Measurements from ENCODE around the gene KMT5C.
"Not testable (repeated sequence)": the region's sequence is repeated elsewhere in the genome, so short reads cannot be mapped to it uniquely, and the experiment has no call there.

The KMT5C gene

DNA sequence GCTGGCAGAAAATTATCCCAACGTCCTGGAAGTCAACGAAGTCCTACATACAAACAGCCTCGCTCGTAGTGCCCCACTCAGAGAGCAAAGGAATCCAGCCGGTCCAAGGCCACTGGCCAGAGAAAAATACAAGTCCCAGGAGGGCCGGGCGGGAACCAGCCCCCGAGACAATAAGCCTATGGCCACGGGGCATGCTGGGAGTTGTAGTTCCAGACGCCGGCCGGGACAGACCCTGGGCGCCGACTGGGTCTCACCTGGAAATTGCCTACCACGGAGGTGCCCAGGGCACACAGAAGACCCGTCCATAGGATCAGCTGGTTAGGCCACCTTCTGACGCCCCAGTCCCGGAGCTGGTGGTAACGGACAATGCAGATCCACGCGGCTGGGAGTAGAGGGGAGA lies 19.9 kb upstream of the KMT5C start:
- no peak for DNase-seq

DNA sequence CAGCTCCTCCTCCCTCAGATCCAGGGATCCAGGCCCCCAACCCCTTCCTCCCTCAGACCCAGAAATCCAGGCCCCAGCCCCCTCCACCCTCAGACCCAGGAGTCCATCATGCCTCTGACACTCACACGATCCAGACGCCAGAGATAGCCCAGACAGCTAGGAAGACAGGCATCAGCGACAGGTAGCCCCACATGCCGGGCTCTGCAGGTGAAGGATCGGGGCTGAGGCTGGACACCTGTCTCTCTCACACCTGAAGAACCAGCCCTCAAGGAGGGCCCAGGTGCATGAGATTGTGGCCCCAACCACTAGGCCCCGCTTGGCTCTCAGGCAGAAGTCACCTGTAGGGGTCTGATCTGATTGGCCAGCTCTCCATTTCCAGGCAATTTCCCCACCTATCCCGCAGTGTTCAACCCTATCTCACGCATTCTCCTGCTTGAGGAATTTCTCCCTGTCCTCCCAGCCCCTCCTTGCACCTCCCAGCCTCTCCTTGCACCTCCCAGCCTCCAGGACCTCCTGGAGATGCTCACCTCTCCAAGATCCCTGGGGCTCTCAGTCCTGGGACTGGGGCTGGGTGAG lies 18.7 kb upstream of the KMT5C start:
- DNase-seq = no peak

DNA sequence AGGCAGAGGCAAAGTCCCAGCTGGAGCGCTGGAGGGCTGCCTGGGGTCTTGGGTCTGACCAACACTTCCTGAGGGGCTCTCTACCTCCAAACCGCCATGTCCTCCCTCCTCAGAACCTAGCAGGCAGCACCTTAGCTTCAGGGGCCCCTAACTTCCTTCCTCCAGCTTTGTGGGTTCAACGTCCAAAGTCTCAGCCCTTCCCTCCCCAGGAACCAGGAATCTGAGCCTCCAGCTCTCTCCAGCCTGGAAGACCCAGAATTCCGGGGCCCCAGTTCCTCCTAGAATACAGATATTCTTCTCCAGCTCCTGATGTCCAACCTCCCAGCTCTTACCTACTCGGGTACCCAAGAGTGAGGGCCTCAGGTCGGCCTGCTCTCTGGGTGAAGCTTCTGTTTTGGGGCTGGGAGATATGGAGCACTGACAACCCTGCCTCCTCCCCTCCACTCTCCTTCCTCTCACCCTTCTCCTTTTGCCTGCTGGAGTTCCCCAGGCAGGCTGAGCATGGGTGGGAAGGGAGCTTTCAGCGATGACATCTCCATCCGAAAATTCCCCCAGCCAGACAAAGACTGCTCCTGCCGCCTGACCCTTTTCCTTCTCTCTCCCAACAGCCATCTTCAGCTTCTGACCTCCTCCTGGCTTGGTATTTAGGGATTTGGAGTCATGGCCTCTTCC lies 18.1 kb upstream of the KMT5C start:
- DNase-seq = no peak

DNA sequence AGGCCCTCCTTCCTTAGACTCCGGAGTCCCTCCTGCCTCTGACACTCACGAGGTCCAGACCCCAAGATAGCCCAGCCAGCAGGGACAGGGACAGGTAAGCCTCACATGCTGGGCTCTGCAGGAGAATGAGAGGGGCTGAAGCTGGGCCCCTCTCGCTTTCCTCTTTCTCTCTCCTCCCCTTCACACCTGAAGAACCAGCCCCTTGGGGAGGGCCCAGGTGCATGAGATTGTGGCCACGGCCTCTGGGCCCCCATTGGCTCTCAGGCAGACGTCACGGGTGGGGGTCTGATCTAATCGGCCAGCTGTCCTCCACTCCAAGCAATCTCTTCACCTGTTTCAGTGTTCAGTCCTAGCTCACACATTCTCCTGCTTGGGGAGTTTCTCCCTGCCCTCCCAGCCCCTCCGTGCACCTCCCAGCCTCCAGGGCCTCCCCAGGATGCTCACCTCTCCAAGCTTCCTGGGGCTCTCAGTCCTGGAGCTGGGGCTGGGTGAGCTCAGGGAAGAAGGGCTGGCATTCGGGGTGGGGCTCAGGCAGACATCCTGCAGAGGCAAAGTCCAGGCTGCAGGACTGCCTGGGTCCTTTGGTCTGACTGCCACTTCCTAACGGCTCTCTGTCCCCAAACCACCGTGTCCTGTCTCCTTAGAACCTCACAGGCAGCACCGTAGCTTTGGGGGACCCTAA lies 17.3 kb upstream of the KMT5C start:
- DNase-seq = no peak

DNA sequence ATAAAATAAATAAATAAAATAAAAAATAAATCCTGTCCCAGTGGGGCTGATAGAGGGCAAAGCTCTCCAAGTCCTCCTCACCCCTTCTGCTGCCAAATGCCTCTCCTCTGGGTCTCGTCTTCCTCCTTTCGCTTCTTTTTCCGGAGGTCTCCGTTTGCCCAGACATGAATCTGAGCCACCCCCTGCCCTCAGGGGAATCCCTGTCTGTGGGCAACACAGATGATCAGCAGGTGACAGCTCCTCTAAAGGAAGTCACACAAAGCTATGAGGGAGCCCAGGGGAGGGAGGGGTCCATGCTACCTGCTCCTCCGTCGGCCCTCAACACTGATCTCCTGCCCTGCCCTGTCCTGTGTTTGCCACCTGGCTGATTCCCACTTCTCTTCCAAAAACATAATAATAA lies 15.0 kb upstream of the KMT5C start:
- no peak for DNase-seq

DNA sequence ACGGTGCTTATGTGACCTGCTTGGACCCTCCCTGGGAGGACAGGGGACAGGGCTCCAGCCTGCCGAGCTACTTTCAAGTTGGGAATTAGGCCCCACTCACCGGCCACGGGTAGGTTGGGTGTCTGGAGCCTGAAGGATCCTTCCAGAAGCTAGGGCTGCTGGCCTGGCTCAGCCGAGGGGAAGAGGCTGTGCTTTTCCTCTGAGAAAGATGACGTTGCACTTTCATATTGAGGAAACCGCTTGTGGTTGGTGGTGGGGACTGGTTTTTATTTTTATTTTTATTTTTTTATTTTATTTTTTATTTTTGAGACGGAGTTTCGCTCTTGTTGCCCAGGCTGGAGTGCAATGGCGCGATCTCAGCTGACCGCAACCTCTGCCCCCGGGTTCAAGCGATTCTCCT lies 14.5 kb upstream of the KMT5C start, which contains the start of gene TMEM150B:
TMEM150B (minus strand) TSS at position 170 of the 400 bp plus-strand sequence. CDS start 4,305 bp downstream, outside the sequence.
- no peak for DNase-seq

DNA sequence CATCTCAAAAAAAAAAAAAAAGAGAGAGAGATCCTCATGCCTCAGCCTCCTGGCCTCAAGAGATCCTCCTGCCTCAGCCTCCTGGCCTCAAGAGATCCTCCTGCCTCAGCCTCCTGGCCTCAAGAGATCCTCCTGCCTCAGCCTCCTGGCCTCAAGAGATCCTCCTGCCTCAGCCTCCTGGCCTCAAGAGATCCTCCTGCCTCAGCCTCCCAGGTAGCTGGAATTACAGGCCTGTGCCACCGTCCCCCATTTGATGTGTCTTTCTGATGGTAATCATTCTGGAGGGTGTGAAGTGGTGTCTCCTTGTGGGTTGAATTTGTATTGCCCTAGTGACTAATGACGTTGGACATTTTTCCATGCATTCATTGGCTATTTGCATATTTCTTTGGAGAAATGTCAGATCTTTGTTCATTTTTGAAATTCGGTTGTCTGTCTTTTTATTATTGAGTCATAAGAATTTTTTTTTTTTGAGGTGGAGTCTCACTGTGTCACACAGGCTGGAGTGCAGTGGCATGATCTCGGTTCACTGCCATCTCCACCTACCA lies 10.8 kb upstream of the KMT5C start:
- DNase-seq = not testable (repeated sequence)

DNA sequence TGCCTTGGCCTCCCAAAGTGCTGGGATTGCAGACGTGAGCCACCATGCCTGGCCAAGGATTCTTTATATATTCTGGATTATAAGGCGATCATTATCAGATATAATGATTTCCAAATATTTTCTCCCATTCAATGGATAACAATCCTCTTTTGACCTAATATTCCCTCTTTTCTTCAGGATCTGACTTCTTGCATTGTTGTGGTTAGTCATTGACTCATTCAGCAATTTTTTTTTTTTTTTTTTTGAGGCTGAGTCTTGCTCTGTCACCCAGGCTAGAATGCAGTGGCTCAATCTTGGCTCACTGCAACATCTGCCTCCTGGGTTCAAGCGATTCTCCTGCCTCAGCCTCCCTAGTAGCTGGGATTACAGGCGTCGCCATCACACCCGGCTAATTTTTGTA lies 9.9 kb upstream of the KMT5C start:
- DNase-seq = not testable (repeated sequence)

DNA sequence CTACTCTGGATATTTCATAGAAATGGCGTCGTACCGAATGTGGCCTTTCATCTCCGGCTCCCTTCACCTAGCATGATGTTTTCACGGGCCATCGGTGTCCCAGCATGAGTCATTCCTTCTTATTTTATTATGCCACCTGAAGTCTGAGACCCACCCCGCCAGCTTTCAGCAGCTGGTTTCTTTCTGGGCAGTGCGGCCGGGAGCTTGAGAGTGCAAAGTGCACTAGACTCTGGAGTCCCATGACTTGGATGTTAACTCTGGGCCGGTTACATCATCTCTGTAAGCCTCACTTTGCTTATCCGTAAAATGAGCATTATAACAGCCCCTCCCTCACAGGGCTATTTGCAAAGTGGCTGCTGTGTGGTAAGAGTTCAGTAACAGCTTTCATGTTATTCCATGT lies 5.8 kb upstream of the KMT5C start:
- no peak for DNase-seq

DNA sequence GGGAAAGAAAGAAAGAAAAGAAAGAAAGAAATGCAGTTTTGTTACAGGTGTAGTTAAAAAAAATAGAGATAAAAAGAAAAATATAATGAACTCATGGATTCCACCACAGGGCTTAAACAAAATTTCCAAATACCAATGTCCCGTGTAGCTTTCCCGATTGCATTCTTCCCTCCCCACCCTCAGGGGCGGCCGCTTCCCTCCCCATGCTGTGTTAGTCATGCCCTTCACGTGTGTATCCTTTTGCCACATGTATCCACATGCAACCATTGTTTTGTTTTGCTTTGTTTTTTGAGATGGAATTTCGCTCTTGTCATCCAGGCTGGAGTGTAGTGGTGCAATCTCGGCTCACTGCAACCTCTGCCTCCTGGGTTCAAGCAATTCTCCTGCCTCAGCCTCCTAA lies 3.6 kb upstream of the KMT5C start:
- DNase-seq = no peak

DNA sequence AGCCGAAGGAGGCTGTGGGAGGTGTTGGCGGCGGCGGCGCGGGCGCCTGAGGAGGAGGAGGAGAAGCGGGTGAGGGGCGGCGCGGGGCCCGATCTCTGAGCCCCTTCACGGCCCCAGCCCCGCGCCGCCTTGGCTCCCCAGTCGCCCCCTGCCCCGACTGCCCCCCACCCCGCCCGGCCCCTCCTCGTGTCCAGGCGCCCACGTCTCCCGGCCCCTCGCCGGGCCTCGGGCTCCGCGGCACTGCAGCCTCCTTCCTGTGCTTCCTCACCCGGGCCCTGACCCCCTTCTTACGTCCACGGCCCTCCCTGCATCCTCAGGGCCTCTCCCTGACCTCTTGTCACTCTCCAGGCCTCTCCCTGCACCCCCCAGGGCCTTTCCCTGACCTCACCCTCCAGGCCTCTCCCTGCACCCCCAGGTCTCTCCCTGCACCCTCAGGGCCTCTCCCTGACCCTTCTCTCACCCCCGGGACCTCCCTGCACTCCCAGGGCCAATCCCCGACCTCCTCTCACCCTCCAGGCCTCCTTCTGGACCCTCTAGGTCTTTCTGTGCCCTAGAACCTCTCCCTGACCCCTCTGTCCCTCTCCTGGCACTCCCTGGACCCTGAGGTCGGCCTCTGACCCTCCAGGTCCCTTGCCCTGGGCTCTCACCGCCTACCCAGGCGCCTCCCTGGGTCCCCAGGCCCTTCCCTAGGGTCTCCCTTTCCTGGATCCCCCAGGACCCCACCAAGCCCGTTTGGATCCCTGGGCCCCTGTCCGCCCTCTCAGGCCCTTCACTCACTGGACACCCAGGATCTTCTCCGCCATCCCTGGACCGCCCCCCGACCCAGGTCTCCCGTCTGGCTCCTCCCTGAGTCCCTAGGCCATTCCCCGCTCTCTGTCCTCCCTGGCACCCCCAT lies 460 bp downstream of the KMT5C start:
- no peak for DNase-seq

DNA sequence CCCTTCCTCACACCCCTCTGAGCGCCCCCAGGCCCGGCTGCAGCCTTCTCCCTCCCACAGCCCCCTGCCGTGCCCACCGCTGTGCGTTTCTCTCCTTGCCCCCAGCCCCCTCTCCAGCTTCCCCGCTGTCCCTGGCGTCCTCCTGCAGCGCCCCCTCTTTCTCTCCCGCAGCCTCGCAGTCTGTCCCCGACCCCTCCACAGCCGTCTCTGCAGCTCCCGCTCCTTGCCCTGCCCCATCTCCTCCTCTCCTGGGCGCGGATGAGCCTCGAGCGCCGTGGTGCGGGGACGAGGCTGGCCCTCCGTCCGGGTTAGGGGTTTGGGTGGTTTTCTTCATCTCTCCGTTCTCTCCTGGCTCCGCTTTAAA lies 1.1 kb downstream of the KMT5C start:
- DNase-seq = peak; percentile 45 to 54

DNA sequence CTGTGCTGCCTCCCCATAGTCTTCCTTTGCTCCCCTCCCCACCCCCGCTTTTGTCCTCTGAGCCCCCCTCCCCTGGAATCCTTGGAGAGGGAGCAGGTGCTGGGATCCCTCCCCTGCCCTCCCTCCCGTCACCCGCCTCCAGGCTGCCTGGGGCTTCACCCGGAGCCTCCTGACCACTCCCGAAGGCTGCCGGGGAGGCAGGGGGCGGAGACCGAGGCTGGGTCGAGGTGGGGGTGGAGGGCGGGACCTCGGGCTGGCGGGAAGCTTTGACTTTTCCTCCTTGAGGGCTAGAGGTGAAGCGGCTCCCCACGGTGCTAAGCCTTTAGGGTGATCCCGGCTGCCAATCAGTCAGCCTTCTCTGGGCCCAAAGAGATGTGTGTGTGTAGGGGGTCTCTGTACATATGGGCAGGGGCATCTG lies 1.5 kb downstream of the KMT5C start:
- peak; percentile 82 to 85 for DNase-seq

DNA sequence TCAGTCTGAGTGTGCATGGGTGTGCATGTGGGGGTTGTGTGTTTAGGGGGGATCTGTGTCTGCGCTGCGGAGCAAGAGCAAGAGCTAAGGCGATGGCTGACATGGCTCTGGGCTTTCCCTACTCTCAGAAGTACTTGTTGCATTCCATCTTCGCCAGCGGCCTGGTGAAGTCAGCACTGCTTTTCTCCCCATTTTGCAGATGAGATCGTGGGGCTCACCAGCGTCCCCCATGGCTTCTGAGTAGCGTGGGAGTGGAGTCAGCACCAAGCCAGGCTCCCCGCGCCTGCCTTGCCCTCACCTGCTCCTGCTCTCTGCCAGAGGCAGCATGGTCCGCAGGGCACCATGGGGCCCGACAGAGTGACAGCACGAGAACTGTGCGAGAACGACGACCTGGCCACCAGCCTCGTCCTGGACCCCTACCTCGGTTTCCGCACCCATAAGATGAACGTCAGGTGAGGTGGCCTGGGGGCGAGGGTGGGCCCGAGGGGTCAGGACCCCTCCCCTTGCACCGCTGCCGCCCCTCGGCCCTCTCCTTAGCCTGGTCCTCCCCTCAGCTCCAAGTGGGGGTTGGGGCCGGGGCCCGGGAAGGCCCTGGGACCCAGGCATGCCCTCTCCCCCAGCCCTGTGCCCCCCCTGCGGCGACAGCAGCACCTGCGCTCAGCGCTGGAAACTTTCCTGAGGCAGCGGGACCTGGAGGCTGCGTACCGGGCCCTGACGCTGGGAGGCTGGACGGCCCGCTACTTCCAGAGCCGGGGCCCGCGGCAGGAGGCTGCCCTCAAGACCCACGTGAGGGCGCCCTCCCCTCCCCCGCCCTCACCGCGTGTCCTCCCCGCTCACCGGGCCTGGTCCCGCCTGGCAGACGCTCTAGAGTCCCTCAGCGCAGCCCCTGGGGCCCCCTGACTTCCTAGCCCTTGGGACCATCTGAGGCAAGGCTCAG lies 2.2 kb downstream of the KMT5C start:
- no peak for DNase-seq

DNA sequence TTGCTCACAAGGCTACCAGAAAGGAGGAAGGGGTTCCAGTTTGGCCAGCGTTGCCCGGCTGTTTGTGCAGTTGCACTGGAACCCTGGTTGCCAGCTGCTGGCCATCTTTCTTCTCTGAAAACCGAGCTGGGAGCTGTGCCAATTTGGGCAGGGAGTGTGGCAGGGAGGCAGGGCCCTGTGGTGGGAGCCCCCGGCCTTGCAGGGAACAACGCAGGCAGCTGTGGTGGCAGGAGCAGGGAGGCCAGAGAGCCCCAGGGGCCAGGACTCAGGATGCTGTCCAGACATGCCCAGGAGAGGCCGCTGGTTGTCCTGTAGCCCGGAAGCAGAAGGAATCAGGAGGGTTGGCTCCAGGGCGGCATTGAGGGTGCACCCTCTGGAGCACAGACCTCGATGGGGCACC lies 4.8 kb downstream of the KMT5C start:
- no peak for DNase-seq

DNA sequence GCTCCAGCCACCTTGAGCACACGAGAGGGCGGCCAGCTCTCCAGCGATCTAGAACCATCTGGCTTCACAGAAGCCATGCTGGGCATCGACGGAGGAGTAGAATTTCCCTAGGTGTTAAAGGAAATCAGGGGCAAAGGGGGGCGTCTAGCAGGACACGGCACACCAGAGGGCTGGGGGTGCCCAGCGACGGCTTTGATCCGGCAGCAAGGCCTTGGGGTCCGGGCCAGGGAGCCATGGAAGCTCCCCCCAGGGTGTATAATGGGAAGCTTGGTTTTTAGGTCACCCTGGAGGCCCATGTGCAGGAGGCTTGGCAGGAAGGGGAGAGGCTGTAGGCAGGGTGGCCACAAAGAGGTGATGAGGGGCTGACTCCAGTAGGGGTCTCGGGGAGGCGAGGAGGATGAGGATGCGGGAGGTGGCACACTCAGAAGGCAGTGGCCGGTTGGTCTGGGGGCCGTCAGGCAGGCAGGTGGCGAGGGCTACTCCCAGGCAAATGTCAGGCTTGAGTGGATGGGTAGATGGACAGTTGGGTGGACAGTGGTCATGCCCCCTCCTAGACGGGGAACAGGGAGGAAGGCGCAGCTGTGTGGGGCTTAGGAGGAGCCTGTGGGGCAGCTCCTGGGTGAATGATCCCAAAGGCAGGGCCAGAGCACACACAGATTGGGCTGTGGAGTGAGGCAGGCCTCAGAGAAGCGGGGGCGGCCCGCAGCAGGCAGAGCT lies 5.6 kb downstream of the KMT5C start:
- DNase-seq = no peak

DNA sequence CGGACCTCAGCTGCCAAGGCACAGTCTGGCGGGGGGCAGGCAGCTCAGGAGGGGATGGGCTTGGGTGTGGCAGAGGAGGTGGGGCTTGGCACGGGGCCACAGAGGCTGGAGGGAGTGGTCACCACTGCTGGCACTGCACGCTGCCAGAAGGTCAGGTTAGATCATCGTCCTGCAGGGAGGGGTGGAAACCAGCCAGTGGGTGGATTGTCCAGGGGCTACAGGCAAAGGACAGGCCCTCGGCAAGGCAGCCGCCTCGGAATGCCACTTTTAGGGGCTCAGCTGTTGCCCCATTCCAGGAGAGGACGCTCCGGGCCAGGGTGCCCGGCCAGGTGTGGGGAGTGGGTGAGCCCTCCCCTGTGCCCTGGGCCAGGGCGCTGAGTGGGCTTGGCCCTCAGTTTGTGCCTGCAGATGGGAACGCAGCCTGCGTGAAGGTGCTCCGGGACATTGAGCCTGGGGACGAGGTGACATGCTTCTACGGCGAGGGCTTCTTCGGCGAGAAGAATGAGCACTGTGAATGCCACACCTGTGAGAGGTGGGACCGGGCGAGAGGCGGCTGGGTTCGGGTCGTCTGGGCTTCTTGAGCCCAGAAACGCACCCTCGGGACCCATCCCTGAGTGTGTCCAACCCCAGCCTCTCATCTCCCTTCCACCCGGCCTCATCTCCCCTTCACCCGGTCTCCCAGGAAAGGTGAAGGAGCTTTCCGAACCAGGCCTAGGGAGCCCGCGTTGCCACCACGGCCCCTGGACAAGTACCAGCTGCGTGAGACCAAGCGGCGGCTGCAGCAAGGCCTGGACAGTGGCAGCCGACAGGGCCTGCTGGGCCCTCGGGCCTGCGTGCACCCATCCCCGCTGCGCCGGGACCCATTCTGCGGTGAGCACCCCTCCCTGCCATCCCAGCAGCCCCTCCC lies 6.4 kb downstream of the KMT5C start:
- DNase-seq = no peak

DNA sequence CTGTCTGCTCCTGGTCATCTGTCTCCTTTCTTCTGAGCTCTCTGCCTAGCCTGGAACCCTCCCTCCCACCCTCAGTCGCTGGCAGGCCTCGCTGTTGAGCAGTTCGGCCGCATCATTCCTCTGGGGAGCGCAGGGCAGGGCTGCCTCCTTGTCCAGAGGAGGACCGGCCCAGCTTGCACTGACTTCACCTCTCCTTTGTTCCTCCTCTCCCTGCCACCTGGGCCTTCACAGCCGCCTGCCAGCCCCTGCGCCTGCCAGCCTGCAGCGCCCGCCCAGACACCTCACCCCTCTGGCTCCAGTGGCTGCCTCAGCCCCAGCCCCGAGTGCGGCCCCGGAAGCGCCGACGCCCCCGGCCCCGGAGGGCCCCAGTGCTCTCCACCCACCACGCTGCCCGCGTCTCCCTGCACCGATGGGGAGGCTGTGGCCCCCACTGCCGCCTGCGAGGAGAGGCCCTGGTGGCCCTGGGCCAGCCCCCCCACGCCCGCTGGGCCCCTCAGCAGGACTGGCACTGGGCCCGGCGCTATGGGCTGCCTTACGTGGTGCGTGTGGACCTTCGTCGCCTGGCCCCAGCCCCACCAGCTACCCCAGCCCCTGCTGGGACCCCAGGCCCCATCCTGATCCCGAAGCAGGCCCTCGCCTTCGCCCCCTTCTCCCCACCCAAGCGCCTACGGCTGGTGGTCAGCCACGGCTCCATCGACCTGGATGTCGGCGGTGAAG lies 7.2 kb downstream of the KMT5C start:
- DNase-seq = no peak

DNA sequence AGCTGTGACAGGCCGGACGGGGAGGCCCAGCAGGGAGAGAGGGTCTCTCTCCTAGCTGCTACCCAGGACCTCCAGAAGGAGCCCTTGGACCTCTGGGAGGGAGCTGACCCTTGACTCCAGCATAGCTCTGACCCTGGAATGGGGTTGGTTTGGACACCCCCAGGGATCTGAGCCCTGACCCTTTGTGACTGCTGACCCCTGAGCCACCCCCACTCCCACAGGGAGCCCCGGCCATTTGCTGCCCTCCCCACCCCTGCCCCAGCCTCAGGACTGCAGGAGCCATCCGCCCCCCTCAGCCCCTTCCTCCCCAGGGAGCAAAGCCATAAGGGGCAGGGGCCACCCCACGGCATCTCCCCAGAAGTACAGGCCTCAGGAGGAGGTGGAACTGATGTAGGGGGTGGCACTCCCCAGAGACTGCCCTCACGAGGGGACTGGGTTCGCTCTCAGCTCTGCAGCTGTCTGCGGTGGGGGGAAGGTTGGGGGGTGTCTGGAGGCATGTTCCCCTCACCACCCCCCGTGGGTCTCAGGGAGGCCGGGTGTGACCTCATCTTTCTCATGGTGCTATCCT lies 7.8 kb downstream of the KMT5C start:
- DNase-seq = no peak

Measured in activated T-cell treated with anti-CD3 and anti-CD28 coated beads, Interleukin-2, amount 50 U/mL, for 48 hours (primary cell).